Measurements from ENCODE around the gene C19orf38.

The C19orf38 gene

GRCh38 chr19:10881403-10882107, 33.3 kb downstream of the C19orf38 start:
- DNase-seq (ENCODE audit: insufficient read length, low spot score) (no peak), FAIRE-seq (no peak)
- TF ChIP-seq CTCF (IDR thresholded peaks at IDR 0.05; ENCODE audit: insufficient read depth, missing control alignments): no peak

GRCh38 chr19:10882108-10882457, 33.9 kb downstream of the C19orf38 start:
- no peak for DNase-seq (ENCODE audit: insufficient read length, low spot score)
- TF ChIP-seq CTCF (IDR thresholded peaks at IDR 0.05; ENCODE audit: insufficient read depth, missing control alignments): no peak
- FAIRE-seq: no peak

- no peak for TF ChIP-seq CTCF (IDR thresholded peaks at IDR 0.05; ENCODE audit: insufficient read depth, missing control alignments)
- DNase-seq (ENCODE audit: insufficient read length, low spot score): no peak
- no peak for FAIRE-seq
These were observed 36.1 kb downstream of the C19orf38 start for GRCh38 chr19:10884274-10884673.

- DNase-seq (ENCODE audit: insufficient read length, low spot score): no peak
- TF ChIP-seq CTCF (IDR thresholded peaks at IDR 0.05; ENCODE audit: insufficient read depth, missing control alignments): no peak
- no peak for FAIRE-seq
These were observed 37.3 kb downstream of the C19orf38 start for GRCh38 chr19:10885201-10886169.

GRCh38 chr19:10887616-10888367, 39.6 kb downstream of the C19orf38 start:
- no peak for DNase-seq (ENCODE audit: insufficient read length, low spot score)
- FAIRE-seq: no peak
- no peak for TF ChIP-seq CTCF (IDR thresholded peaks at IDR 0.05; ENCODE audit: insufficient read depth, missing control alignments)

- DNase-seq (ENCODE audit: insufficient read length, low spot score): peak; percentile 83
- no peak for TF ChIP-seq CTCF (IDR thresholded peaks at IDR 0.05; ENCODE audit: insufficient read depth, missing control alignments)
These were observed 40.2 kb downstream of the C19orf38 start for GRCh38 chr19:10888421-10888866.

More at GRCh38 chr19:10888421-10888866, 40.2 kb downstream of the C19orf38 start:
- no peak for FAIRE-seq
